Measurements from ENCODE around the gene HS6ST3.
"Not testable (repeated sequence)": the region's sequence is repeated elsewhere in the genome, so short reads cannot be mapped to it uniquely, and the experiment has no call there.

- TF ChIP-seq CTCF (conservative IDR thresholded peaks at IDR 0.05 in 1 of 2, IDR thresholded peaks at IDR 0.05 in 1 of 2; ENCODE audit: extremely low read depth in 1 of 2, insufficient read depth in 1 of 2, low read depth in 1 of 2, low read length in 2 of 2); EZH2 (IDR thresholded peaks at IDR 0.05; ENCODE audit: borderline replicate concordance, low read length): not testable (repeated sequence)
Observed at GRCh38 chr13:96046449-96047126, 43.3 kb upstream of the HS6ST3 start.
